ENCODE measurements around the gene OCIAD2. TPM values are rescaled to one million over a fixed set of nuclear protein-coding genes. Genes with fewer than 3 reads are reported as not detected.

The OCIAD2 gene
- total and polyA plus RNA-seq, 2 of the 8 experiments (the other 6 are each of a cell fraction or from before 2014, with no cell fraction given) = 105 to 122 TPM

GRCh38 chr4:48944252-48944651, 37.7 kb upstream of the OCIAD2 start (continued):
- TF ChIP-seq ATF2 (IDR thresholded peaks at IDR 0.05; ENCODE audit: low read length) (no peak), CTCF (IDR thresholded peaks at IDR 0.05; ENCODE audit: control extremely low read depth in 1 of 3, insufficient read depth in 1 of 3, low read depth in 1 of 3, low read length in 3 of 3) (no peak)
